OCI-LY3 (cell line): ENCODE results near the gene SLAMF7.
A peak's percentile ranks its signal among the peaks of the same experiment; 100 is the strongest.

Source experiments
- H2AFZ ChIP-seq: fragments of 200-600, 300-600 bp; shearing (Covaris generic); 2 replicates; pipeline ENCODE4 v1.6.0; 2014; ENCODE audit warnings: antibody characterized with exemption, low read depth, low read length
- H3K27ac ChIP-seq: fragments of 200-600, 300-600 bp; sonication (generic); 2 replicates; pipeline ENCODE4 v1.5.1; 2014; ENCODE audit warnings: mild to moderate bottlenecking, low read length, moderate library complexity, mixed read lengths
- H3K27me3 ChIP-seq: fragments of 200-600, 300-600 bp; sonication (generic); 2 replicates; pipeline ENCODE4 v1.6.1; 2014; ENCODE audit warnings: low read depth, low read length, mixed read lengths
- H3K36me3 ChIP-seq: fragments of 200-600, 300-600 bp; sonication (generic); replicated peaks from 2 replicates; pipeline ENCODE3; 2014; ENCODE audit warnings: low read depth, low read length, mixed read lengths
- H3K4me1 ChIP-seq: fragments of 300-600, 200-600 bp; sonication (generic); 2 replicates; pipeline ENCODE4 v1.6.1; 2014; ENCODE audit warnings: low read length, mixed read lengths
- H3K4me2 ChIP-seq: fragments of 200-600, 300-600 bp; sonication (generic); 2 replicates; pipeline ENCODE4 v1.6.1; 2014; ENCODE audit warnings: low read length, mixed read lengths
- H3K4me3 ChIP-seq: fragments of 300-600, 200-600 bp; sonication (generic); 2 replicates; pipeline ENCODE4 v1.5.1; 2014; ENCODE audit warnings: antibody characterized with exemption, mild to moderate bottlenecking, low read length, moderate library complexity
- H3K79me2 ChIP-seq: fragments of 300-600, 200-600 bp; shearing (Covaris generic); 2 replicates; pipeline ENCODE4 v1.6.1; 2014; ENCODE audit warnings: mild to moderate bottlenecking, low read length, mixed read lengths
- H3K9ac ChIP-seq: fragments of 300-600, 200-600 bp; shearing (Covaris generic); 2 replicates; pipeline ENCODE4 v1.6.0; 2014; ENCODE audit warnings: mild to moderate bottlenecking, low read length, moderate library complexity
- H3K9me3 ChIP-seq: fragments of 200-600, 300-600 bp; shearing (Covaris generic); 2 replicates; pipeline ENCODE4 v1.6.1; 2014; ENCODE audit warnings: low read length, mixed read lengths; ENCODE audit not compliant: insufficient read depth
- H4K20me1 ChIP-seq: fragments of 200-600, 300-600 bp; sonication (generic); 2 replicates; pipeline ENCODE4 v1.6.1; 2016; ENCODE audit warnings: low read length, mixed read lengths; ENCODE audit not compliant: insufficient read depth
- EZH2phosphoT487 ChIP-seq: fragments of 200-600 bp; shearing (Covaris generic); IDR thresholded peaks from 2 replicates; pipeline ENCODE4 v1.6.1; 2018; ENCODE audit warnings: antibody characterized with exemption, mixed run types, low read depth
- TF ChIP-seq, protein P1 (sequence below): fragments of 200-600, 300-600 bp; sonication (generic); IDR thresholded peaks from 2 replicates; pipeline ENCODE4 v1.5.1; 2014; ENCODE audit warnings: antibody characterized with exemption, low read length, low read depth

Gene SLAMF7

GRCh38 chr1:160705742-160706141 lies 33.3 kb upstream of the SLAMF7 start:
- peak overlapping the region; percentile 33 for H3K27ac ChIP-seq
- H3K36me3 ChIP-seq: peaks cover 45% of the 10 kb centered on the region
- H3K9me3 ChIP-seq: no peaks in the 10 kb centered on the region
- no peak for TF ChIP-seq EZH2phosphoT487
- TF ChIP-seq, protein P1, sequence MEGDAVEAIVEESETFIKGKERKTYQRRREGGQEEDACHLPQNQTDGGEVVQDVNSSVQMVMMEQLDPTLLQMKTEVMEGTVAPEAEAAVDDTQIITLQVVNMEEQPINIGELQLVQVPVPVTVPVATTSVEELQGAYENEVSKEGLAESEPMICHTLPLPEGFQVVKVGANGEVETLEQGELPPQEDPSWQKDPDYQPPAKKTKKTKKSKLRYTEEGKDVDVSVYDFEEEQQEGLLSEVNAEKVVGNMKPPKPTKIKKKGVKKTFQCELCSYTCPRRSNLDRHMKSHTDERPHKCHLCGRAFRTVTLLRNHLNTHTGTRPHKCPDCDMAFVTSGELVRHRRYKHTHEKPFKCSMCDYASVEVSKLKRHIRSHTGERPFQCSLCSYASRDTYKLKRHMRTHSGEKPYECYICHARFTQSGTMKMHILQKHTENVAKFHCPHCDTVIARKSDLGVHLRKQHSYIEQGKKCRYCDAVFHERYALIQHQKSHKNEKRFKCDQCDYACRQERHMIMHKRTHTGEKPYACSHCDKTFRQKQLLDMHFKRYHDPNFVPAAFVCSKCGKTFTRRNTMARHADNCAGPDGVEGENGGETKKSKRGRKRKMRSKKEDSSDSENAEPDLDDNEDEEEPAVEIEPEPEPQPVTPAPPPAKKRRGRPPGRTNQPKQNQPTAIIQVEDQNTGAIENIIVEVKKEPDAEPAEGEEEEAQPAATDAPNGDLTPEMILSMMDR: peak; percentile 33
- H3K4me2 ChIP-seq: peak overlapping the region; percentile 63
- no peaks in the 10 kb centered on the region for H3K27me3 ChIP-seq
- H3K4me3 ChIP-seq: peak overlapping the region; percentile 33
- H3K9ac ChIP-seq: no peak overlapping the region
- H3K4me1 ChIP-seq: peaks cover 73% of the 10 kb centered on the region
- no peak overlapping the region for H2AFZ ChIP-seq
- H4K20me1 ChIP-seq: peaks cover 32% of the 10 kb centered on the region
- H3K79me2 ChIP-seq: peaks cover 94% of the 10 kb centered on the region

- Histone ChIP-seq H3K9ac (no peak overlapping the region), H3K79me2 (peaks cover 97% of the 10 kb centered on the region), H3K36me3 (peaks cover 45% of the 10 kb centered on the region), H3K4me1 (peaks cover 82% of the 10 kb centered on the region), H3K4me2 (peak overlapping the region; percentile 89), H4K20me1 (peaks cover 32% of the 10 kb centered on the region), H2AFZ (no peak overlapping the region), H3K27ac (peak overlapping the region; percentile 97), H3K9me3 (no peaks in the 10 kb centered on the region), H3K4me3 (peak overlapping the region; percentile 82), H3K27me3 (no peaks in the 10 kb centered on the region)
- no peak for TF ChIP-seq EZH2phosphoT487
- TF ChIP-seq, protein P1: no peak
These were observed 32.4 kb upstream of the SLAMF7 start for GRCh38 chr1:160706526-160707235.

DNA sequence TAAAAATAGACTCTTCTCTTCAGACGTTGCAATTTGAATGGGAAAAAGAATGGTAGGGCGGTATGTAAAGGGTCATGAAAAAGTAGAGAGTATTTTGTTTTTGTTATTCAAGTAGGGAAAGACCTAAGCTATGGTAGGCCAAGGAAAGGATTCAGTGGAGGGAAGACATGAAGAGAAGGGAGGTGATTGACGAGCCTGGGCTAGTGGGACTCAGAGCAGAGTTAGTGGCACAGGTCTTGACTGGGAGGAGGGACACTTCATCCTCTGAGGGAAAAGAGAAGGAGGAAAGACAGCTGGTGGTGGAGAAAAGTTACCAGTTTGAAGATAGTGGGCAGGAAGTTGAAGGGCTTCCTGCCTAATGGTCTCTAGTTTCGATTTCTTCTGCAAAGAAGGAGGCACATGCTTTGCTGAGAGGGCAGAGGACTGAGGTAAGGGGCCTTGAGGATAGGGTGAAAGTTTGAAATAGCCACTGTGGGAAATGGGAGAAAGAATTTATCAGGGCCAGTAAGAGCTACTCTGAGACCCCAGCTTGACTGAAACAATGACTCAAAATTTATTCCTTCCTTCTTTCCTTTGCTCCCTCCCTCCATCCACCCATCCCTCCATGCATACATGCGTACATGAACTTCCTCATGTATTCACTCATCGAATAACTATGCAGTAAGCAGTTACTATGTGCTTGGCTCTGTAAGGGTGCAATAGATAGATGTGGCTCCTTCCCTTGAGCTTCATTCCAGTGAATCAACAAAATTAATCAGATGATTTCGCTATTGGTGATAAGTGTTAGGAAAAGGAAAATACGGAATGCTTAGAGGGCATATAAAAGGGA lies 31.6 kb upstream of the SLAMF7 start:
- H3K4me2 ChIP-seq: peak overlapping the region; percentile 89
- no peaks in the 10 kb centered on the region for H3K9me3 ChIP-seq
- peaks cover 89% of the 10 kb centered on the region for H3K4me1 ChIP-seq
- H3K36me3 ChIP-seq: peaks cover 45% of the 10 kb centered on the region
- H4K20me1 ChIP-seq: peaks cover 29% of the 10 kb centered on the region
- no peak overlapping the region for H2AFZ ChIP-seq
- TF ChIP-seq, protein P1: no peak
- no peak for TF ChIP-seq EZH2phosphoT487
- peak overlapping the region; percentile 82 for H3K4me3 ChIP-seq
- H3K9ac ChIP-seq: peak overlapping the region; percentile 44
- no peaks in the 10 kb centered on the region for H3K27me3 ChIP-seq
- peak overlapping the region; percentile 97 for H3K27ac ChIP-seq
- peaks cover 94% of the 10 kb centered on the region for H3K79me2 ChIP-seq

DNA sequence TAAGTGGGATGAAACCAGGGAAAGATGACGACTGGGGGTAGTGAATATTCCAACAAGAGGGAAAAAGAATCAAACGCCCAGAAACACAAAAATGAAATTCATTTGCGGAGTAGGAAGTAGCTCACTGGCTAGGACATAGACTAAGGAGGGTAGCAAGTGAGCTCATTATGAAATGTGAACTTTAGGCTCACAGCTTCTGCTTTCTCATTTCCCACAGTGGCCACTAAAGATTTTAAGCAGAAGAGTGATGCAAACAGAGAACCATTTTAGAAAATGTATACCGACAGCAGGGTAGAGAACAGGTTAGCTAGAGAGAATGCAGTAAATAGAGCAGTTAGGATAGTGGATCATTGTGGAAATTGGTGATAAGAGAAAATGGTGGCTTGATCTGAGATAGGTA lies 30.9 kb upstream of the SLAMF7 start:
- H3K79me2 ChIP-seq: peaks cover 88% of the 10 kb centered on the region
- no peak overlapping the region for H2AFZ ChIP-seq

More for the DNA sequence above, 30.9 kb upstream of the SLAMF7 start:
- no peak for TF ChIP-seq EZH2phosphoT487
- TF ChIP-seq, protein P1: no peak
- H3K4me1 ChIP-seq: peaks cover 95% of the 10 kb centered on the region
- no peaks in the 10 kb centered on the region for H3K9me3 ChIP-seq
- peak overlapping the region; percentile 44 for H3K9ac ChIP-seq
- H3K27me3 ChIP-seq: no peaks in the 10 kb centered on the region
- peak overlapping the region; percentile 82 for H3K4me3 ChIP-seq
- H3K27ac ChIP-seq: peak overlapping the region; percentile 97
- H3K36me3 ChIP-seq: peaks cover 45% of the 10 kb centered on the region
- peaks cover 24% of the 10 kb centered on the region for H4K20me1 ChIP-seq
- peak overlapping the region; percentile 89 for H3K4me2 ChIP-seq
